K562 (cell line): ENCODE results near the gene LRRC8E. TPM values are rescaled to one million over a fixed set of nuclear protein-coding genes. Genes with fewer than 3 reads are reported as not detected.

ENCODE experiments used
- ATAC-seq: fragments of 200-7000 bp; cut with Tn5 transposase; 3 replicates; pipeline ENCODE4 v1.9.1; 2020; ENCODE audit warnings: moderate library complexity
- BruUV-seq: library from RNA; stranded (reverse); fragments of 400-500 nt; replicated peaks from 2 replicates; lab custom pipeline; 2021; lab: Mats Ljungman, UMichigan
- CTCF ChIA-PET: fragments of 300-600 bp; formaldehyde crosslinking; extraction: SDS; loops from one replicate; lab custom pipeline; 2021; ENCODE audit warnings: low intra/inter-chr PET ratio; lab: Yijun Ruan, JAX
- POLR2A ChIA-PET: fragments of 300-600, 350-650 bp; sonication (Branson Sonifier 250); formaldehyde crosslinking; extraction: SDS; loops from one replicate; lab custom pipeline; 2021; ENCODE audit warnings: antibody characterized with exemption, inconsistent platforms; lab: Yijun Ruan, JAX
- DNase-seq, 4 experiments: peaks; one replicate each; pipeline versions ENCODE4 v3.0.0 to v3.0.0-alpha.2; 2011 to 2018; ENCODE audit warnings: low spot score in 3 of 4, mixed read lengths in 3 of 4; ENCODE audit errors: extremely low read depth in 1 of 4
- FAIRE-seq: peaks from 2 replicates; lab custom pipeline; 2011; peaks lifted over from hg19 to GRCh38; lab: Jason Lieb, UNC
- H2AFZ ChIP-seq: 2 replicates; pipeline ENCODE4 v1.6.0; 2011; ENCODE audit warnings: low read depth, low read length, control low read depth, inconsistent platforms
- H3K27ac ChIP-seq: fragments of 200-600 bp; 3 replicates; pipeline ENCODE4 v1.8.0; 2011; ENCODE audit warnings: low read depth, mild to moderate bottlenecking, control low read depth, inconsistent platforms, low read length, moderate library complexity, mixed read lengths; ENCODE audit errors: extremely low read depth
- H3K27me3 ChIP-seq, 2 experiments: fragments of 300-600 bp in 1 of 2; 2 replicates in 1 of 2; 3 replicates in 1 of 2; pipeline versions ENCODE4 v1.6.0 to v1.8.0; 2011; ENCODE audit warnings: inconsistent platforms in 2 of 2, low read length in 2 of 2, mild to moderate bottlenecking in 1 of 2, mixed read lengths in 1 of 2, moderate library complexity in 1 of 2; ENCODE audit not compliant: control insufficient read depth in 2 of 2, insufficient read depth in 2 of 2
- H3K36me3 ChIP-seq: fragments of 300-600 bp; 3 replicates; pipeline ENCODE4 v1.8.0; 2011; ENCODE audit warnings: mild to moderate bottlenecking, low read length, inconsistent platforms; ENCODE audit not compliant: control insufficient read depth, insufficient read depth
- H3K4me1 ChIP-seq, 2 experiments: fragments of 200-600 bp in 1 of 2; replicated peaks in 1 of 2; 2 replicates in 1 of 2; 3 replicates in 1 of 2; pipeline versions ENCODE4 v1.5.1 to v1.8.0; 2011; ENCODE audit warnings: inconsistent platforms in 2 of 2, low read length in 2 of 2, mild to moderate bottlenecking in 1 of 2, mixed read lengths in 1 of 2, moderate library complexity in 1 of 2; ENCODE audit not compliant: control insufficient read depth in 2 of 2, insufficient read depth in 2 of 2
- H3K4me2 ChIP-seq: 2 replicates; pipeline ENCODE4 v1.6.1; 2011; ENCODE audit warnings: low read length, control low read depth, inconsistent platforms, mixed read lengths; ENCODE audit not compliant: insufficient read depth
- H3K4me3 ChIP-seq: fragments of 200-600 bp; sonication (generic), shearing (Covaris generic); 2 replicates; pipeline ENCODE4 v1.5.1; 2016; ENCODE audit warnings: control low read depth, inconsistent platforms
- H3K79me2 ChIP-seq: fragments of 200-600 bp; 3 replicates; pipeline ENCODE4 v1.8.0; 2011; ENCODE audit warnings: low read length, inconsistent platforms; ENCODE audit not compliant: control insufficient read depth, insufficient read depth
- H3K9ac ChIP-seq, 2 experiments: 2 replicates each; pipeline versions ENCODE4 v1.6.0 to v1.6.1; 2011; ENCODE audit warnings: low read depth in 2 of 2, low read length in 2 of 2, control low read depth in 1 of 2, inconsistent platforms in 1 of 2, mild to moderate bottlenecking in 1 of 2, mixed read lengths in 1 of 2; ENCODE audit not compliant: insufficient read depth in 1 of 2
- H3K9me1 ChIP-seq: one replicate; pipeline ENCODE4 v1.6.0; 2011; ENCODE audit warnings: inconsistent platforms, mild to moderate bottlenecking, low read length, moderate library complexity; ENCODE audit not compliant: control insufficient read depth, insufficient read depth
- H3K9me3 ChIP-seq: replicated peaks from 2 replicates; pipeline ENCODE4 v1.5.1; 2011; ENCODE audit warnings: low read depth, low read length, inconsistent platforms; ENCODE audit not compliant: control insufficient read depth, insufficient read depth
- H4K20me1 ChIP-seq: replicated peaks from 2 replicates; pipeline ENCODE4 v1.6.1; 2011; ENCODE audit warnings: low read length, inconsistent platforms, mixed read lengths; ENCODE audit not compliant: control insufficient read depth, insufficient read depth
- BRCA1 ChIP-seq, 2 experiments: fragments of 450-650 bp in 1 of 2; sonication (generic) in 1 of 2; formaldehyde crosslinking in 1 of 2; IDR thresholded peaks; 2 replicates each; pipeline versions ENCODE4 v1.5.0 to v1.6.1; 2017 to 2020; ENCODE audit warnings: mild to moderate bottlenecking in 1 of 2, missing genetic modification reagents in 1 of 2
- CHAMP1 ChIP-seq: fragments of 450-650 bp; IDR thresholded peaks from 2 replicates; pipeline ENCODE4 v1.6.1; 2016; ENCODE audit warnings: mild to moderate bottlenecking
- CREM ChIP-seq: IDR thresholded peaks from 2 replicates; pipeline ENCODE4 v1.6.1; 2014; ENCODE audit warnings: antibody characterized with exemption, low read depth
- FOXK2 ChIP-seq, 2 experiments: fragments of 450-650 bp; IDR thresholded peaks in 1 of 2; conservative IDR thresholded peaks in 1 of 2; 2 replicates each; pipeline ENCODE4 v1.6.1; 2016; ENCODE audit warnings: low read depth in 2 of 2, mild to moderate bottlenecking in 1 of 2
- KDM2B ChIP-seq: fragments of 250-450 bp; sonication (Bioruptor Pico); IDR thresholded peaks from 2 replicates; pipeline ENCODE4 v1.8.0; 2021; ENCODE audit warnings: mild to moderate bottlenecking, moderate library complexity
- NFYB ChIP-seq: IDR thresholded peaks from 2 replicates; pipeline ENCODE4 v1.6.1; 2011; ENCODE audit warnings: mild to moderate bottlenecking, moderate library complexity; ENCODE audit not compliant: insufficient read length; ENCODE audit errors: extremely low read depth
- PKNOX1 ChIP-seq: fragments of 450-650 bp; IDR thresholded peaks from 2 replicates; pipeline ENCODE4 v1.6.1; 2016
- RBFOX2 ChIP-seq: fragments of 200-400 bp; formaldehyde crosslinking; IDR thresholded peaks from 2 replicates; pipeline ENCODE4 v1.6.1; 2017; ENCODE audit warnings: low read depth, mild to moderate bottlenecking, low read length, moderate library complexity
- SNRNP70 ChIP-seq: fragments of 200-400 bp; formaldehyde crosslinking; optimal IDR thresholded peaks from 2 replicates; pipeline ENCODE3; 2017; ENCODE audit warnings: low read depth, low read length
- YY1 ChIP-seq, 3 experiments: IDR thresholded peaks; 2 replicates each; pipeline ENCODE4 v1.6.1; 2011; ENCODE audit warnings: low read length in 2 of 3, mild to moderate bottlenecking in 2 of 3, moderate library complexity in 2 of 3, borderline replicate concordance in 1 of 3, control low read depth in 1 of 3, low read depth in 1 of 3; ENCODE audit not compliant: insufficient read depth in 3 of 3, insufficient replicate concordance in 2 of 3, control insufficient read depth in 1 of 3, insufficient read length in 1 of 3; ENCODE audit errors: extremely low read depth in 1 of 3
- ZBTB49 ChIP-seq: sonication (generic); formaldehyde crosslinking; IDR thresholded peaks from 2 replicates; pipeline ENCODE4 v1.8.0; 2022; ENCODE audit warnings: missing genetic modification reagents, mild to moderate bottlenecking, borderline replicate concordance
- ZEB2 ChIP-seq: fragments of 450-650 bp; IDR thresholded peaks from 2 replicates; pipeline ENCODE4 v1.6.1; 2016
- WGBS: fragments of 100-300 bp; shearing (Covaris generic); methylation state at CpG from one replicate; pipeline ENCODE4 v1.1.6; 2016; ENCODE audit warnings: low coverage, mixed read lengths; ENCODE audit not compliant: insufficient coverage; ENCODE audit errors: missing lambda C conversion rate; 5-methylcytosine and 5-hydroxymethylcytosine counted together
- in situ Hi-C: fragments of 300-500 bp; cut with MboI; formaldehyde crosslinking; loops from 4 replicates; pipeline ENCODE4 v1.15.0; 2018; ENCODE audit warnings: inconsistent platforms, mixed read lengths
- intact Hi-C: fragments of 100-400 bp; cut with micrococcal nuclease; formaldehyde crosslinking; loops from 2 replicates; pipeline ENCODE4 v1.14.2; 2022
- polyA plus RNA-seq, 8 experiments: library from polyadenylated mRNA; depleted of rRNA in 4 of 8; stranded (reverse) in 5 of 8; unstranded in 3 of 8; fragments of >200 nt; fragmentation: Nextera tagmentation in 2 of 8; fragmentation: Illumina TruSeq in 1 of 8; extraction: Ambion mirVana in 2 of 8; extraction: Trizol in 1 of 8; gene quantifications; 2 replicates each; pipeline versions ENCODE4 v1.2.1 to v1.2.3, GENCODE V29; 2011 to 2014; ENCODE audit warnings: inconsistent platforms in 1 of 8, missing spikeins in 1 of 8
- total RNA-seq, 7 experiments: library from RNA; depleted of rRNA in 6 of 7; stranded (reverse); fragments of >200 nt in 6 of 7; fragmentation: Illumina TruSeq in 2 of 7; extraction: Trizol in 2 of 7; gene quantifications; 2 replicates each; pipeline versions ENCODE4 v1.2.1 to v1.2.3, GENCODE V29; 2011 to 2021; ENCODE audit warnings: low replicate concordance in 1 of 7

LRRC8E gene
- total and polyA plus RNA-seq, 9 of the 15 experiments (the other 6 are each of a cell fraction or from before 2014, with no cell fraction given), result 0.08 to 5.7 (median 3.5) TPM; not detected in 1

GRCh38 chr19:7868671-7869452 lies 19.4 kb upstream of the LRRC8E start:
- peak overlapping the region; percentile 71 for H3K27ac ChIP-seq
- H3K9ac ChIP-seq, result peak overlapping the region; percentile 54 to 88
- no peaks in the 10 kb centered on the region; a peak in 1 of 5 replicates for H3K27me3 ChIP-seq
- H2AFZ ChIP-seq, result peak overlapping the region; percentile 99
- H3K4me2 ChIP-seq, result peak overlapping the region; percentile 83
- peak; percentile 68 for ATAC-seq
- H3K79me2 ChIP-seq, result no peaks in the 10 kb centered on the region
- H3K36me3 ChIP-seq, result no peaks in the 10 kb centered on the region
- peak; percentile 78 to 94 (median 85) for DNase-seq
- H3K9me1 ChIP-seq, result no peaks in the 10 kb centered on the region
- peak; percentile 99 for FAIRE-seq
- peaks cover 15 to 89% of the 10 kb centered on the region in 2 experiments; a peak in 4 of 5 replicates for H3K4me1 ChIP-seq
- CTCF ChIA-PET, result interaction anchor here (1.2 kb wide), 1 partner anchor 16 kb away, joined by 3 read pairs; no protein-coding TSS in a partner anchor
- H4K20me1 ChIP-seq, result peaks cover 13% of the 10 kb centered on the region
- intact Hi-C loops (no loop called here), in situ Hi-C loops (no loop called here)
- POLR2A ChIA-PET, result interaction anchor here (0.6 to 2.0 kb wide), 17 partner anchors 10 to 527 kb away, joined by 3 to 16 read pairs (median 3); partner anchors contain the start of genes MAP2K7, PET100, SNAPC2 and XAB2
- no peaks in the 10 kb centered on the region for H3K9me3 ChIP-seq
- BruUV-seq, result no TSS peak
- H3K4me3 ChIP-seq, result peak overlapping the region; percentile 75
- WGBS, result under 1% methylated on average over 50 of the region's 67 CpGs
- TF ChIP-seq PKNOX1, result no peak
- TF ChIP-seq SNRNP70, result no peak
- TF ChIP-seq CHAMP1, result no peak
- peak in 2 of 3 experiments; percentile 30 to 59 for TF ChIP-seq YY1 (IDR thresholded peaks at IDR 0.05; ENCODE audit: borderline replicate concordance in 1 of 3, control insufficient read depth in 1 of 3, extremely low read depth in 1 of 3, insufficient read depth in 3 of 3, insufficient read length in 1 of 3, insufficient replicate concordance in 2 of 3, low read depth in 1 of 3, low read length in 2 of 3)
- TF ChIP-seq NFYB, result no peak
- TF ChIP-seq FOXK2 (conservative IDR thresholded peaks at IDR 0.05 in 1 of 2, IDR thresholded peaks at IDR 0.05 in 1 of 2; ENCODE audit: low read depth in 2 of 2), result 0 out of 4 replicates have a peak, but pooled peaks have one; percentile 14 to 24
- TF ChIP-seq ZEB2, result peak; percentile 59; the same call in 1 of the 2 replicates
- peak; percentile 46 for TF ChIP-seq RBFOX2
- no peak for TF ChIP-seq BRCA1 (IDR thresholded peaks at IDR 0.05)
- no peak for TF ChIP-seq BRCA1 (CRISPR knock-in tag; IDR thresholded peaks at IDR 0.05)
- TF ChIP-seq KDM2B (CRISPR knock-in tag), result no peak
- TF ChIP-seq CREM, result peak; percentile 73
- no peak for TF ChIP-seq ZBTB49 (CRISPR knock-in tag)
